ENCODE results near the gene ECT2.
A peak's percentile ranks its signal among the peaks of the same experiment; 100 is the strongest.

Gene ECT2

DNA sequence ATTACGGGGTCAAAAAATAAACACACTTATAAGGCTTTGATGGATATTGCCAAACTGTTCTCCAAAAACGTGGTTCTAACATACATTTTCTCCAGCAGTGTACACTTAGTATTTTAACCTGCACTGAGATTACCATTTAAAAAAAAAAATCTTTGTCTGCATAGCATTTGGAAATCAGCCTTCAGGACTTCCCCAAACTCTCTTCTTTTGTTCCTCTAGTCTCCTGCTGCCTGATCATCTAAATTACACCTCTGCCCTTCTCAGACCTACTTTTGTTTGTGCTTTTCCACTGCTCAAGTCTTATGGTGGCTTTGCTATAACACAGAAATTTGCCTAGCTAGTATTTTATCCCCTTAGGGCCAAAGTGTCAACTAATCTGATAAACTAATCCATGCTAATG, 43.5 kb upstream of the ECT2 start:
- TF ChIP-seq, protein P1, sequence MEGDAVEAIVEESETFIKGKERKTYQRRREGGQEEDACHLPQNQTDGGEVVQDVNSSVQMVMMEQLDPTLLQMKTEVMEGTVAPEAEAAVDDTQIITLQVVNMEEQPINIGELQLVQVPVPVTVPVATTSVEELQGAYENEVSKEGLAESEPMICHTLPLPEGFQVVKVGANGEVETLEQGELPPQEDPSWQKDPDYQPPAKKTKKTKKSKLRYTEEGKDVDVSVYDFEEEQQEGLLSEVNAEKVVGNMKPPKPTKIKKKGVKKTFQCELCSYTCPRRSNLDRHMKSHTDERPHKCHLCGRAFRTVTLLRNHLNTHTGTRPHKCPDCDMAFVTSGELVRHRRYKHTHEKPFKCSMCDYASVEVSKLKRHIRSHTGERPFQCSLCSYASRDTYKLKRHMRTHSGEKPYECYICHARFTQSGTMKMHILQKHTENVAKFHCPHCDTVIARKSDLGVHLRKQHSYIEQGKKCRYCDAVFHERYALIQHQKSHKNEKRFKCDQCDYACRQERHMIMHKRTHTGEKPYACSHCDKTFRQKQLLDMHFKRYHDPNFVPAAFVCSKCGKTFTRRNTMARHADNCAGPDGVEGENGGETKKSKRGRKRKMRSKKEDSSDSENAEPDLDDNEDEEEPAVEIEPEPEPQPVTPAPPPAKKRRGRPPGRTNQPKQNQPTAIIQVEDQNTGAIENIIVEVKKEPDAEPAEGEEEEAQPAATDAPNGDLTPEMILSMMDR (conservative IDR thresholded peaks at IDR 0.05) = no peak
- H3K27ac ChIP-seq = no peak overlapping the region

DNA sequence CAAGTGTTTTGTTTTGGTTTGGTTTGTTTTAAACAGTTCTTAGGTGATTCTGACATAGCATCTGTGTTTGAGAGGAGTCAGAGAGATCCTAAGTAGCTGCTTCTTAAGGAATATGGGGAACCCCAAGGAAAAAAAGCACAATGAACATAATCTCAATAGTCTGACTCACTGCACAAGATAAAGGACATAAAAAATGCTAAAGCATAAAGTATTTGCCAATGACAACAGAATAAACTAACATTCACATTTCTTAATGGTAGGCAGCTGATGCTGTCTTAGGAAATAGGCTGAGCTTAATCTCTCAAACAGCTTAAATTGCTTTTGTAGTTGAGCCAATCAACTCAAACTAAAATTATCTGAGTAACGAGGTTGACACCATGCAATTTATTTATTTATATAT, 42.6 kb upstream of the ECT2 start:
- TF ChIP-seq, protein P1 (conservative IDR thresholded peaks at IDR 0.05) = no peak
- H3K27ac ChIP-seq = no peak overlapping the region

DNA sequence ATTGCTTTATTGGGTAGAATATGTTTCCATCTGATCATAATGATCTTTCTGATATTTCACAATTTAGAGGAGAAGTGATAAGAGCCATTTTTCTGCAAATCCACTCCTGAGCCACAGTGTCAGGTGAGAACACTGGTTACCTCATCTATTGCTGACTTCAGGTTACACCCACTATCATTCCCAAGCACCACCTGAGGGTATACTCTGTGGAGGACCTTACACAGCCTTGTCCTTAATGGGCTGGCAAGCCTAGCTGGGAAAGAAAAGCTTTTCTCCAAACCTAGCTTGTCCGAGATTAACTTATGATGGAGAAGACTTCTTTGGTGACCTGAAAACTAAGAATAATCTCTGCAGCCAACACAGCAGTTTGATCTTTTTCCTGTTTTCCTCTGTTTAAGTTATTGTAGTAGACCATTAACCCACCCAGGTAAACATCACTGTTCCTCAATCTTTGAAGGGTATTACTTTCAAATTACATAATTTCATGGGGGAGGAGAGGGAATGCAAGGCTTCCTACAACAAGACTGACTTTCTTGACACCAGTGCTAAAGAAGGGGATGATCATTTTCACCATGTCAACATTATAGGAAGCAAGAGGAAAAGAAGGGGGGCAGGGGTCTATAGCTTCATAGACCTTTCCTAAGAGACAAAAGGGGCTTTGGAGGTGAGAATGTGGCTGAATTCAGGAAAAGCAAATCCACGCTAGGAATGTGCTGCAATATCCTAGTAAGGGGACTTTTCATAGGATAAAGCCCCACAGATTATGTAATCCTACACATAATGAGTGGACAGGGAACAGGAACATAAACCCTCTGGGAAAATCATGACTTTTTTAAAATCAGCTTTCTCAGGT, 41.4 kb upstream of the ECT2 start:
- H3K27ac ChIP-seq = peak overlapping the region; percentile 79
- TF ChIP-seq, protein P1 (conservative IDR thresholded peaks at IDR 0.05) = no peak

DNA sequence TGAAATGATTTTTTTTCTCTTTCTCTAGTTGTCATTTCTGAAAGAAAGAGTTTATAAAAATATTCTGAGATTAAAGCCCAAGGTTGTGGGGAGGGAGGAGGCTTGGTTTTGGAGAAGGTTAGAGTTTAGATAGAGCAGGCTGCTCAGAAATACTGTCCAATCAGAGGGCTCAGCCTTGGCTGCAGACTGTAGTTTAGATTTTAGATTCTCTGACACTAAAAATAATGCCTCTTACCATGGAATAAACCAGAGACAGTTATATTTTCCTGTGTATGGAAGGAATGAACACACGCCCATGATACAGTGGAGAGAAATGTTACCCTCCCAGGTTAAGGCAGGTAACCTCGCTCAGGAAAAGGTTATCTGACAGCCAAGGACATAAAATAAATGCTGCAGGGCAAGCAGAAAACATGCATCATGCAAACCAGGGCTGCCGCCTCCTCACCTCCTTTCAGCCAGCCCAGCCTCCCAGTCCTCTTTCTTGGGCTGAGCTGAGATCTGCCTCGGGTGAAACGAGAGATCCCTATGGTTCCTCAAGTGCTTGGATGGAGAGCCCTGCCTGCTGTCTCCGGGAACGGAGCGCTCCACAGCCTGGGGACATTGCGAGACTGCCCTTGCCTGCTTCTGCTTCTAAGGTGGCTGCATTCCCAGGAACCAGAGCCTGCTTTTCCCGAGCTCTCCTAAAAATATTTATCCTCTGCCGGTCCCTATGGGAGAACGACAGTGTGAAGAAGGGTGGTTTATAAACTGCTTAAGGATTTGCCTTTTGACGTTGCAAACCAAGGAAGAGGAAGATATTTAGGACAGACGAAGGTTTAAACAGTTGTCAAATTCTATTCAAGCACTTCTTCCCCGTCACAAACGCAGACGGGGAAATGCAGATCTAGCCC, 40.5 kb upstream of the ECT2 start:
- peak overlapping the region; percentile 79 for H3K27ac ChIP-seq
- TF ChIP-seq, protein P1 (conservative IDR thresholded peaks at IDR 0.05) = no peak

DNA sequence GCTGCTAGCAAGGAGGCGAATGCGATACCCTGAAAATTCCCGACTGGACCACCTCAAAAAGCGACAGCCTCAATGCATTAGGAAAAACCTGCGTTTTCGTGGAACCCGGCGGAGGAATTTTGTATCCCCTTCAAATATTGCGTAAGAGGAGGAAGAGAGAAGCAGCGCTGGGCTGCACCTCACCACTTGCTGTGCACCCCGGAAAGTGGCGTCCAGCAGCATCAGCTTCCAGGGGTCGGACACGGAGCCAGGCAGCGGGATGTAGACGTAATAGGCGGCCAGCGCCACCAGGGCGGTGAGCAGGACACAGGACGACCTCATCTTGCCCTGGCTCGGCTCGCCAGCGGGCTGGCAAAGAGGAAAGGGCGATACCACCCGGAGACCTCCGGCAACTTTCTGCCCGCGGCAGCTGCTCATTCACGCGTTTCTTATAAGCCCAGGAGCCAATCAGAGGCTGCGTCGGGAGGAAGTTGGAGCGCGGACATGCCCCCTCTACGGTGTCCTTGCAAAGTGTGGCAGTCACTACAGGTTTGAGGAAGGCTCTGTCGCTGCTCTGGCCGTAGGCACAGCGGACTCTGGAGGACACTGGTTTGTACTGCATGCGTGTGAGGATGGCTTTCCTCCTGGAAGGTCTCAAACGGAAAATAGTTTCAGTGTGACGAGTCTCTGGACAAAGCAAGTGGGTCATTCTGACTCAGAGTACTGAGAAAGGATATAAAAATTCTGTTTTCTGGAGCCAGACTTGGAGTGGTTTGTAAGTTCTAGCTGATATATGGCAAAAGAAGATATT, 39.7 kb upstream of the ECT2 start, which contains the start of gene NCEH1:
TSS of gene NCEH1 (minus strand) at position 404 of the 790 bp plus-strand sequence. CDS start at position 321, 83 bp downstream.
- TF ChIP-seq, protein P1 (conservative IDR thresholded peaks at IDR 0.05) = peak; percentile 92
- H3K27ac ChIP-seq = peak within 1 kb of the TSS; percentile 79

DNA sequence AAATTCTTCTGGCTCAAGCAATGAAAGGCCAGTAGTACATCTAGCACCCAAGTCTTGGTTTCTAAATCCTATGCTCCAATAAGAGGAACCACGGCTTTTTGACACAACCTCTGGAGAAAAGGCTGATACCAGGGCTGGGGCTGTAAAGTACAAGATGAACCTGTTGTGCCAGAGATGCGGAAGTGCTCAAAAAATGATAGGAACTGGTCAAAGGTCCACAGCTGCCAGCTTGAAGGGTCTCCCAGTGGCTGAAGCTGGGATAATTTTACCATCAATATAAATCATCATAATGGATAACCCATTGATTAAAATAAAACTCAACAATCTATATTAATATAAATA, 39.1 kb upstream of the ECT2 start:
- H3K27ac ChIP-seq = peak overlapping the region; percentile 79
- TF ChIP-seq, protein P1 (conservative IDR thresholded peaks at IDR 0.05) = peak; percentile 26; the same call in 1 of the 2 replicates

All from VCaP (cell line).